Measurements from ENCODE around the gene CCDC33. TPM values are rescaled to one million over a fixed set of nuclear protein-coding genes. Genes with fewer than 3 reads are reported as not detected.

The CCDC33 gene
- total and polyA plus RNA-seq, 3 experiments from 2014 or later = not detected

DNA sequence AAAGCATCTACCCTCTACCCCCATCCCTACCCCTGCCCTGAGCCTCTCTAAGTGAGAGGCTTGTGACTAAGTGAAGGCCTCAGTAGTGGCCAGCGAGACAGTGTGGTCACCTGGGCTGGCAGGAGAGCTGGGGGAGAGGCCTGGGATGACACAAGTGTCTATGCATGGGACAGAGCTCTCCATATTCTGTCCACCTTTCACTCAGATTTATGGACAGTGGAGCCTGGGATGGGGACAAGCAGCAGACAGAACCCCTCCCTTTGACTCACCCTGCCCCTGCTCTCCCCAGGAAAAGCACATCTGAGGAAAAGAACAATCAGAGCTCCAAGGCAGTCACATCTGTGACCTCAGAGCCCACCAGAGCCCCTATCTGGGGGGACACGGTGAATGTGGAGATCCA lies 26.0 kb downstream of the CCDC33 start:
- Histone ChIP-seq H3K27ac (ENCODE audit: low read depth, low read length) (no peak overlapping the region), H3K27me3 (ENCODE audit: insufficient read depth, low read length, poor library complexity, severe bottlenecking) (no peaks in the 10 kb centered on the region), H3K4me1 (ENCODE audit: insufficient read depth, low read length) (no peaks in the 10 kb centered on the region), H3K9me3 (ENCODE audit: low read length) (no peaks in the 10 kb centered on the region), H3K36me3 (ENCODE audit: insufficient read depth, low read length) (no peaks in the 10 kb centered on the region), H3K4me3 (ENCODE audit: low read length) (no peak overlapping the region)
- H3K9me3 Mint-ChIP-seq = no peaks in the 10 kb centered on the region
- no peaks in the 10 kb centered on the region for H3K36me3 Mint-ChIP-seq
- H3K27me3 Mint-ChIP-seq = peaks cover 23 to 53% of the 10 kb centered on the region in 2 donors
- no peak overlapping the region for H3K4me3 Mint-ChIP-seq
- DNase-seq = no peak
- no peak overlapping the region for H3K27ac Mint-ChIP-seq
- H3K4me1 Mint-ChIP-seq = no peaks in the 10 kb centered on the region
- POLR2A ChIA-PET = no interaction called here
- CTCF ChIA-PET = no interaction called here

- Histone ChIP-seq H3K4me1 (ENCODE audit: insufficient read depth, low read length) (no peaks in the 10 kb centered on the region), H3K27ac (ENCODE audit: low read depth, low read length) (no peak overlapping the region), H3K36me3 (ENCODE audit: insufficient read depth, low read length) (no peaks in the 10 kb centered on the region), H3K9me3 (ENCODE audit: low read length) (no peaks in the 10 kb centered on the region), H3K4me3 (ENCODE audit: low read length) (no peak overlapping the region), H3K27me3 (ENCODE audit: insufficient read depth, low read length, poor library complexity, severe bottlenecking) (no peaks in the 10 kb centered on the region)
- H3K27me3 Mint-ChIP-seq = peaks cover 20 to 51% of the 10 kb centered on the region in 2 donors
- no peaks in the 10 kb centered on the region for H3K36me3 Mint-ChIP-seq
- H3K4me3 Mint-ChIP-seq = no peak overlapping the region
- CTCF ChIA-PET = no interaction called here
- POLR2A ChIA-PET = no interaction called here
- H3K4me1 Mint-ChIP-seq = no peaks in the 10 kb centered on the region
- H3K9me3 Mint-ChIP-seq = no peaks in the 10 kb centered on the region
- no peak for DNase-seq
- no peak overlapping the region for H3K27ac Mint-ChIP-seq
Observed at GRCh38 chr15:74262625-74263024, 26.5 kb downstream of the CCDC33 start.

- ChIA-PET POLR2A (interaction anchor here (0.6 kb wide), 1 partner anchor 57 kb away, joined by 10 read pairs; no protein-coding TSS in a partner anchor), CTCF (no interaction called here)
- no peak overlapping the region for H3K4me3 ChIP-seq (ENCODE audit: low read length)
- Mint-ChIP-seq H3K27me3 (peaks cover 19 to 55% of the 10 kb centered on the region in 2 donors), H3K4me3 (no peak overlapping the region), H3K27ac (no peak overlapping the region), H3K9me3 (no peaks in the 10 kb centered on the region), H3K36me3 (no peaks in the 10 kb centered on the region), H3K4me1 (no peaks in the 10 kb centered on the region)
- no peak overlapping the region for H3K27ac ChIP-seq (ENCODE audit: low read depth, low read length)
- no peaks in the 10 kb centered on the region for H3K36me3 ChIP-seq (ENCODE audit: insufficient read depth, low read length)
- H3K27me3 ChIP-seq (ENCODE audit: insufficient read depth, low read length, poor library complexity, severe bottlenecking) = no peaks in the 10 kb centered on the region
- DNase-seq = no peak
- H3K4me1 ChIP-seq (ENCODE audit: insufficient read depth, low read length) = no peaks in the 10 kb centered on the region
- H3K9me3 ChIP-seq (ENCODE audit: low read length) = no peaks in the 10 kb centered on the region
Observed at GRCh38 chr15:74263466-74263865, 27.3 kb downstream of the CCDC33 start.

DNA sequence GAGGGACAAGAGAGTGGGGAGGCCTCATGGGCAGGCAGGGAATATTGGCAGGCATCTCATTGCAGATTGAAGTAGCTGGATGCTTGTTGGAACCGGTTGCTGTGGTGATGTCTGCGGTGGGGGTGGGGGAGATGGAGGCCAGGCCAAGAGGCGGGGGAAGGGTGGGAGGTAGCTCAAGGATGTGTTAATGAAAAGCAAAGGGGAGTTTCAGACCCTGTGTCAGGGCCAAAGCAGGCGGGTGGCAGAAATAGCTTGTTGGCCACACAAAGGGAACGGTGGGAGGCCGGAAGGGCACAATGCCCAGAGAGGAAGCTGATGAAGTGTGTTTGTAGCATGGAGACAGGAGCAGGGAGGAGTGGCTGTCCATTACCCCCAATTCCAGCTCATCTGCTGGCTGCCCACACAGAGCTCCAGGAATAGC lies 28.0 kb downstream of the CCDC33 start:
- Histone ChIP-seq H3K4me1 (ENCODE audit: insufficient read depth, low read length) (no peaks in the 10 kb centered on the region), H3K27ac (ENCODE audit: low read depth, low read length) (no peak overlapping the region), H3K9me3 (ENCODE audit: low read length) (no peaks in the 10 kb centered on the region), H3K27me3 (ENCODE audit: insufficient read depth, low read length, poor library complexity, severe bottlenecking) (peaks cover 4% of the 10 kb centered on the region), H3K4me3 (ENCODE audit: low read length) (no peak overlapping the region), H3K36me3 (ENCODE audit: insufficient read depth, low read length) (no peaks in the 10 kb centered on the region)
- ChIA-PET POLR2A (interaction anchor here (0.6 kb wide), 1 partner anchor 57 kb away, joined by 10 read pairs; no protein-coding TSS in a partner anchor), CTCF (no interaction called here)
- no peak overlapping the region for H3K27ac Mint-ChIP-seq
- H3K4me1 Mint-ChIP-seq = no peaks in the 10 kb centered on the region
- H3K27me3 Mint-ChIP-seq = peaks cover 22 to 58% of the 10 kb centered on the region in 2 donors
- H3K4me3 Mint-ChIP-seq = no peak overlapping the region
- no peak for DNase-seq
- H3K9me3 Mint-ChIP-seq = no peaks in the 10 kb centered on the region
- H3K36me3 Mint-ChIP-seq = no peaks in the 10 kb centered on the region

DNA sequence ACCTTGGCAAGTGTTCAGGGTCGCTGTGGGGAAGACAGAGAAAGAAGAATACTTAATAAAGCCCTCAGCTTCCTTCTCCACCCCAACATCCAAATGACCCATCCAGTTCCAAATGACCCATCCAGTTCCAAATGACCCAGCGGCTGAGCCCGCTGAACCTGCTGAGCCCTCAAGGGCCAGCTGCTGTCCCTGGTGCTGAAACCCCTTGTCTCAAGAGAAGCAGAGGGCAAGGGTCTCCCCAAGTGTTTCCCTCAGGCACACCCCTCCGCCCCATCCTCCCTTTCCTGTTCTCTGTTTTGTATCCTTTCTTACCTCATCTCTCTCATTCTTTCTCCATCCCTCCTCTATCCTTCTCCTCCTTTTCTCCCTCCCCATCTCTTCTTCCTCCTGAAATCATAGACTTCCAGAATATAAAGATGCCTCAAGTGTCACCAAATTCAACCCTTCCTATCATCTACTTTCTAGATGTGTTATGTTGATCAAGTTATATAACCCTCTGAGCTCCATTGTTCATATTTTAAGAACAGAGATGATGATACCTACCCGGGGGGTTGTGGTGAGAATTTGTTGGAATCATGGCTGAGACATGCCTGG lies 29.0 kb downstream of the CCDC33 start:
- no peak overlapping the region for H3K4me3 ChIP-seq (ENCODE audit: low read length)
- Mint-ChIP-seq H3K4me1 (peaks cover 0 to 2% (median 0%) of the 10 kb centered on the region in 3 donors), H3K27ac (no peak overlapping the region), H3K4me3 (no peak overlapping the region), H3K36me3 (no peaks in the 10 kb centered on the region), H3K9me3 (no peaks in the 10 kb centered on the region), H3K27me3 (peaks cover 26 to 59% of the 10 kb centered on the region in 2 donors)
- H3K9me3 ChIP-seq (ENCODE audit: low read length) = no peaks in the 10 kb centered on the region
- no peaks in the 10 kb centered on the region for H3K4me1 ChIP-seq (ENCODE audit: insufficient read depth, low read length)
- H3K27ac ChIP-seq (ENCODE audit: low read depth, low read length) = no peak overlapping the region
- ChIA-PET POLR2A (no interaction called here), CTCF (no interaction called here)
- H3K27me3 ChIP-seq (ENCODE audit: insufficient read depth, low read length, poor library complexity, severe bottlenecking) = peaks cover 4% of the 10 kb centered on the region
- no peaks in the 10 kb centered on the region for H3K36me3 ChIP-seq (ENCODE audit: insufficient read depth, low read length)
- no peak for DNase-seq

DNA sequence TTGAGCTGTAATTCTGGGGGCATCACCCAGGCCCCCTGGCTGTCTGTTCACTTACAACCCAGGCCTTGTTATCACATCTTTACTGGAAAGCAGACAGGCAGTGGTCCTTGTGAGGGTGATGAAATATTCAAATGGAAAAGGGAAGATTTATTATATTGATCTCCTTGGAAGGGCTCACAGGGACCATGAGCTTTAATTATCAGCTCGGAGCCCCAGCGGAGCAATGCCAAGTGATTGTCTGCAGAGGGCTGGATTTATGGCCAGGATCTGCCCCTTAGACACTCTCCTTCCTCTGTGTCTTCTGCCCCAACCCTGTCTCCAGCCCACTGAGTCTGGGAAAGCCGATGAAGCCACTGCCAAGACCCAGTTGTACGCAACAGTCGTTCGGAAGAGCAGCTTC lies 31.9 kb downstream of the CCDC33 start:
- CTCF ChIA-PET = no interaction called here
- H3K36me3 ChIP-seq (ENCODE audit: insufficient read depth, low read length) = no peaks in the 10 kb centered on the region
- no peak for DNase-seq
- Mint-ChIP-seq H3K4me1 (peaks cover 0 to 2% (median 0%) of the 10 kb centered on the region in 3 donors), H3K27ac (no peak overlapping the region), H3K36me3 (no peaks in the 10 kb centered on the region), H3K9me3 (no peaks in the 10 kb centered on the region), H3K4me3 (no peak overlapping the region), H3K27me3 (peaks cover 34 to 68% of the 10 kb centered on the region in 2 donors)
- H3K4me3 ChIP-seq (ENCODE audit: low read length) = no peak overlapping the region
- POLR2A ChIA-PET = no interaction called here
- H3K9me3 ChIP-seq (ENCODE audit: low read length) = no peaks in the 10 kb centered on the region
- H3K4me1 ChIP-seq (ENCODE audit: insufficient read depth, low read length) = no peaks in the 10 kb centered on the region
- H3K27me3 ChIP-seq (ENCODE audit: insufficient read depth, low read length, poor library complexity, severe bottlenecking) = peaks cover 4% of the 10 kb centered on the region
- H3K27ac ChIP-seq (ENCODE audit: low read depth, low read length) = no peak overlapping the region

DNA sequence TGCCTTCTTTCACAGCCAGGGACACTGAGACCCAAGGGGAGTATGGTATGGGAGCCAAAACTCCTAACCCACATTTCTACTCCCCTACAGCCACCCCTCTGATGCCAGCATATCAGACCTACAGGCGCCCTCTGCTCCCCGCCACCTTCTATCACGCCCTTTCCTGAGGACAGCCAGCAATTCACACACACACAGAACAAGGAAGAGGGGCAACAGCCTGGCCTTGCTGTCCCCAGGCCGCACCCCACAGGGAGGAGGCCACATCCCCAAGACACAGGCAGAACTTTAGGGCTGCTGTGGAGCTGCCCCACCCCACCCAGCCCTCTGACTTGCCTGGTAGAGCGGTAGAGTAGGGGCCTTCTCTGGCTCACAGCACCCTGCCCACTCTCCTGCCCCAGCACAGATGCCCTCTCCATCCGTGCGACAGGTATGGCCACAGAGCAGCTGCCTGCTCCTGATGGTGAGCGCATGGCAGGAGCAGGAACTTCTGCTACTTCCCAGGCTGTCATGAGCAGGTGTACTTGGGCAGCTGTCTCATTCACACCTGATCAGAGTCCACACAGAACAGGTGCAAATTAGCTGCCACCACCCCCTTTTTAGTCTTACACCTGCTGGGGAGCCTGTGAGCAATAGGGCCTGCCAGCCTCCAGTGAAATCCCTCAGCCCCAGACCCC lies 33.4 kb downstream of the CCDC33 start:
- Mint-ChIP-seq H3K4me3 (no peak overlapping the region), H3K4me1 (peaks cover 0 to 2% (median 0%) of the 10 kb centered on the region in 3 donors), H3K36me3 (no peaks in the 10 kb centered on the region), H3K9me3 (no peaks in the 10 kb centered on the region), H3K27me3 (peaks cover 30 to 59% of the 10 kb centered on the region in 2 donors), H3K27ac (no peak overlapping the region)
- no peaks in the 10 kb centered on the region for H3K9me3 ChIP-seq (ENCODE audit: low read length)
- CTCF ChIA-PET = no interaction called here
- POLR2A ChIA-PET = no interaction called here
- H3K4me1 ChIP-seq (ENCODE audit: insufficient read depth, low read length) = no peaks in the 10 kb centered on the region
- no peak overlapping the region for H3K27ac ChIP-seq (ENCODE audit: low read depth, low read length)
- no peak for DNase-seq
- H3K36me3 ChIP-seq (ENCODE audit: insufficient read depth, low read length) = no peaks in the 10 kb centered on the region
- no peak overlapping the region for H3K4me3 ChIP-seq (ENCODE audit: low read length)
- peaks cover 4% of the 10 kb centered on the region for H3K27me3 ChIP-seq (ENCODE audit: insufficient read depth, low read length, poor library complexity, severe bottlenecking)

DNA sequence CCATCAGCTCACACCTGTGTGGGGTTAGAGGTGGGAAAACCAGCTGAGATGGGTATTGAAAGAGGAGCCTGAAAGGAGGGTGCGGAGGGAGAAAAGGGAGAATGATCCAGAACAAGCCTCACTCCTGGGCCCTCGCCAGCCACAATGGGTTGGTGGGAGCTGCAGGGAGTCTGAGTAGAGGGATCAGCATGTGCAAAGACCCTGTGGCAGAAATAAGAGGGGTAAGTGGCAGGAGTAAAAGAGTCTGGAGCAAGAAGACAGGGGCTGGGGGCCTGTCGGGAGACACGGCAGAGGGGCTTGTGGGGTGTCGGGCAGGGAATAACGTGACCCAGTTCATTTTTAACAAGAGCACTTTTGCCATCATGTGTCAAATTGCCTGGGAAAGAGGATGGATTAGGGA lies 34.0 kb downstream of the CCDC33 start:
- Histone ChIP-seq H3K4me3 (ENCODE audit: low read length) (no peak overlapping the region), H3K36me3 (ENCODE audit: insufficient read depth, low read length) (no peaks in the 10 kb centered on the region), H3K9me3 (ENCODE audit: low read length) (no peaks in the 10 kb centered on the region), H3K4me1 (ENCODE audit: insufficient read depth, low read length) (no peaks in the 10 kb centered on the region), H3K27me3 (ENCODE audit: insufficient read depth, low read length, poor library complexity, severe bottlenecking) (peaks cover 4% of the 10 kb centered on the region), H3K27ac (ENCODE audit: low read depth, low read length) (no peak overlapping the region)
- POLR2A ChIA-PET = no interaction called here
- CTCF ChIA-PET = no interaction called here
- Mint-ChIP-seq H3K27me3 (peaks cover 33 to 55% of the 10 kb centered on the region in 2 donors), H3K4me3 (no peak overlapping the region), H3K36me3 (no peaks in the 10 kb centered on the region), H3K4me1 (peaks cover 0 to 2% (median 0%) of the 10 kb centered on the region in 3 donors), H3K27ac (no peak overlapping the region), H3K9me3 (no peaks in the 10 kb centered on the region)
- DNase-seq = no peak

All from CD8-positive, alpha-beta memory T cell (primary cell).